Breast epithelium (tissue), 3 donors: ENCODE data around the gene RHD.

Source experiments
- CTCF ChIP-seq, 3 donors: fragments of 450-650 bp; IDR thresholded peaks; one replicate each; pipeline ENCODE4 v1.5.1; 2016 to 2017; ENCODE audit warnings: antibody characterized with exemption in 3 of 3, mild to moderate bottlenecking in 3 of 3, moderate library complexity in 3 of 3
- POLR2A ChIP-seq: fragments of 450-650 bp; IDR thresholded peaks from one replicate; pipeline ENCODE4 v1.6.1; 2016; ENCODE audit warnings: antibody characterized with exemption, mild to moderate bottlenecking, moderate library complexity

GRCh38 chr1:25356848-25357247, 84.5 kb downstream of the RHD start:
- no peak for TF ChIP-seq CTCF (IDR thresholded peaks at IDR 0.05)
- TF ChIP-seq POLR2A = no peak
